OCI-LY1 (cell line): ENCODE data around the gene TM2D3.

Experiments
- H2AFZ ChIP-seq: fragments of 200-600 bp; sonication (generic), shearing (Covaris generic); 2 replicates; pipeline ENCODE4 v1.6.0; 2014; ENCODE audit warnings: antibody characterized with exemption, mild to moderate bottlenecking, low read length
- H3F3A ChIP-seq: fragments of 200-600 bp; sonication (generic), shearing (Covaris generic); 2 replicates; pipeline ENCODE4 v1.6.0; 2014; ENCODE audit warnings: mild to moderate bottlenecking, antibody characterized with exemption, low read length, moderate library complexity; ENCODE audit not compliant: insufficient read depth
- H3K27ac ChIP-seq: fragments of 200-600 bp; sonication (generic); 2 replicates; pipeline ENCODE4 v1.5.1; 2014; ENCODE audit warnings: low read length, mixed run types, mild to moderate bottlenecking, low read depth; ENCODE audit not compliant: poor library complexity, severe bottlenecking
- H3K27me3 ChIP-seq: fragments of 200-600 bp; sonication (generic); 2 replicates; pipeline ENCODE4 v1.6.0; 2014; ENCODE audit warnings: antibody characterized with exemption, mild to moderate bottlenecking, low read length, moderate library complexity; ENCODE audit not compliant: insufficient read depth
- H3K36me3 ChIP-seq: fragments of 200-600 bp; sonication (generic); 2 replicates; pipeline ENCODE4 v1.6.1; 2014; ENCODE audit warnings: mild to moderate bottlenecking, antibody characterized with exemption, low read length, moderate library complexity, mixed read lengths; ENCODE audit not compliant: insufficient read depth
- H3K4me1 ChIP-seq: fragments of 200-600 bp; sonication (generic); 2 replicates; pipeline ENCODE4 v1.5.1; 2014; ENCODE audit warnings: mild to moderate bottlenecking, low read length, moderate library complexity; ENCODE audit not compliant: insufficient read depth, severe bottlenecking
- H3K4me2 ChIP-seq: fragments of 200-600 bp; sonication (generic), shearing (Covaris generic); 2 replicates; pipeline ENCODE4 v1.6.1; 2014; ENCODE audit warnings: low read length
- H3K4me3 ChIP-seq: fragments of 200-600 bp; sonication (generic); 2 replicates; pipeline ENCODE4 v1.5.1; 2014; ENCODE audit warnings: low read length, low read depth, mild to moderate bottlenecking, mixed read lengths; ENCODE audit not compliant: poor library complexity, severe bottlenecking
- H3K79me2 ChIP-seq: fragments of 200-600 bp; shearing (Covaris generic); 2 replicates; pipeline ENCODE4 v1.6.1; 2016; ENCODE audit warnings: mixed run types, low read length, mixed read lengths; ENCODE audit not compliant: insufficient read depth
- H3K9ac ChIP-seq: fragments of 200-600 bp; sonication (generic), shearing (Covaris generic); 2 replicates; pipeline ENCODE4 v1.6.1; 2014; ENCODE audit warnings: mild to moderate bottlenecking, low read length, mixed read lengths
- H3K9me2 ChIP-seq: fragments of 200-600 bp; sonication (generic), shearing (Covaris generic); 2 replicates; pipeline ENCODE4 v1.6.1; 2014; ENCODE audit warnings: low read depth, mild to moderate bottlenecking, low read length, mixed read lengths
- H3K9me3 ChIP-seq: fragments of 200-600 bp; shearing (Covaris generic); 2 replicates; pipeline ENCODE4 v1.6.1; 2014; ENCODE audit warnings: low read length, mixed read lengths
- H4K20me1 ChIP-seq: fragments of 200-600 bp; sonication (generic), shearing (Covaris generic); 2 replicates; pipeline ENCODE4 v1.6.0; 2016; ENCODE audit warnings: mild to moderate bottlenecking, low read length; ENCODE audit not compliant: insufficient read depth
- CTCF ChIP-seq: fragments of 200-600 bp; sonication (generic), shearing (Covaris generic); IDR thresholded peaks from 2 replicates; pipeline ENCODE4 v1.5.1; 2017; ENCODE audit warnings: mild to moderate bottlenecking, antibody characterized with exemption, low read length, moderate library complexity, mixed read lengths
- EZH2 ChIP-seq: fragments of 200-600 bp; sonication (generic), shearing (Covaris generic); IDR thresholded peaks from 2 replicates; pipeline ENCODE4 v1.8.0; 2017; ENCODE audit warnings: borderline replicate concordance, mixed run types, mild to moderate bottlenecking, antibody characterized with exemption, low read length, moderate library complexity, mixed read lengths

TM2D3 gene

GRCh38 chr15:101696829-101697228 is 44.6 kb upstream of the TM2D3 start:
- no peak overlapping the region for H3K4me2 ChIP-seq
- H3K36me3 ChIP-seq: no peaks in the 10 kb centered on the region

DNA sequence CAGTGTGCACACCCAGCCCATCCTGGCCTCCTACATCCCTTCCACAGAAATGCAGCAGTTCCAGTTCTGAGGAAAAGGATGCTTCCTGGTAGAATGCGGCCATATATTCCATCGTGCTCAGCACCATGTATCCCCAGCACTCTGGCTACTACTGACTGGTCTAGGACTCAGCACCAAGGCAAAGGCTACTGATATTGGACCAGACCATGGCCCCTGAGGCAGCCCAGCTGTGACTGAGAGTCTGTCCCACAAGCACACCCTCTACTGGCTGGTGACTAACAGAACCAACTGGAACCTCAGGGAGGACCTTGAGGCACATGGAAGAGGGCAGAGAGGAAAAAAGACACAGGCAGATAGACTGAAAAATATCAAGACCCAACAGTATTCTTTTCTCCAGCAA is 42.1 kb upstream of the TM2D3 start:
- H3K9me2 ChIP-seq: no peaks in the 10 kb centered on the region
- H3K27ac ChIP-seq: no peak overlapping the region
- H3K4me3 ChIP-seq: no peak overlapping the region
- H3K9me3 ChIP-seq: no peaks in the 10 kb centered on the region
- no peak overlapping the region for H2AFZ ChIP-seq
- H3K9ac ChIP-seq: no peak overlapping the region
- H3K4me1 ChIP-seq: no peaks in the 10 kb centered on the region
- H3K27me3 ChIP-seq: no peaks in the 10 kb centered on the region
- H4K20me1 ChIP-seq: no peaks in the 10 kb centered on the region
- H3K36me3 ChIP-seq: no peaks in the 10 kb centered on the region
- H3K4me2 ChIP-seq: no peak overlapping the region
- TF ChIP-seq EZH2 (no peak), CTCF (no peak)
- no peaks in the 10 kb centered on the region for H3K79me2 ChIP-seq
- H3F3A ChIP-seq: no peaks in the 10 kb centered on the region

More at GRCh38 chr15:101696829-101697228, 44.6 kb upstream of the TM2D3 start:
- H4K20me1 ChIP-seq: no peaks in the 10 kb centered on the region
- H3K9ac ChIP-seq: no peak overlapping the region
- H3K4me3 ChIP-seq: no peak overlapping the region
- no peaks in the 10 kb centered on the region for H3K9me2 ChIP-seq
- no peaks in the 10 kb centered on the region for H3K4me1 ChIP-seq
- no peak for TF ChIP-seq CTCF
- no peak for TF ChIP-seq EZH2
- no peaks in the 10 kb centered on the region for H3K27me3 ChIP-seq
- no peaks in the 10 kb centered on the region for H3K9me3 ChIP-seq
- H3K79me2 ChIP-seq: no peaks in the 10 kb centered on the region
- no peak overlapping the region for H3K27ac ChIP-seq
- H2AFZ ChIP-seq: no peak overlapping the region
- no peaks in the 10 kb centered on the region for H3F3A ChIP-seq

- Histone ChIP-seq H3K4me3 (no peak overlapping the region), H3K4me1 (no peaks in the 10 kb centered on the region), H3K27me3 (no peaks in the 10 kb centered on the region), H3K9me3 (no peaks in the 10 kb centered on the region), H3K79me2 (no peaks in the 10 kb centered on the region), H3K4me2 (no peak overlapping the region), H4K20me1 (no peaks in the 10 kb centered on the region), H3K36me3 (no peaks in the 10 kb centered on the region), H3F3A (no peaks in the 10 kb centered on the region), H3K9ac (no peak overlapping the region), H3K27ac (no peak overlapping the region), H2AFZ (no peak overlapping the region), H3K9me2 (no peaks in the 10 kb centered on the region)
- no peak for TF ChIP-seq EZH2
- no peak for TF ChIP-seq CTCF
Measured at GRCh38 chr15:101692801-101693598, 40.8 kb upstream of the TM2D3 start.
